SK-N-SH treated with all-trans-retinoic acid at 6 μM for 48 hours (cell line): ENCODE data around the gene CHST11.

Source experiments
- ATAC-seq: fragments of 200-7000 bp; cut with Tn5 transposase; 3 replicates; pipeline ENCODE4 v1.9.1; 2020; ENCODE audit warnings: mild to moderate bottlenecking, moderate library complexity
- ARNTL ChIP-seq: fragments of 450-650 bp; formaldehyde crosslinking; IDR thresholded peaks from 2 replicates; pipeline ENCODE4 v1.5.0; 2020; ENCODE audit warnings: low read depth, mild to moderate bottlenecking, moderate library complexity, borderline replicate concordance
- BACH2 ChIP-seq: fragments of 250-450 bp; sonication (Bioruptor Pico); IDR thresholded peaks from 2 replicates; pipeline ENCODE4 v1.9.0; 2021; ENCODE audit warnings: mild to moderate bottlenecking, borderline replicate concordance
- CSDC2 ChIP-seq: fragments of 250-450 bp; sonication (Bioruptor Pico); IDR thresholded peaks from 2 replicates; pipeline ENCODE4 v1.5.0; 2020; ENCODE audit warnings: mild to moderate bottlenecking, moderate library complexity
- ESRRG ChIP-seq: fragments of 250-450 bp; sonication (Bioruptor Pico); IDR thresholded peaks from 2 replicates; pipeline ENCODE4 v1.6.1; 2021; ENCODE audit warnings: mild to moderate bottlenecking
- ISL1 ChIP-seq: fragments of 250-450 bp; sonication (Bioruptor Pico); IDR thresholded peaks from 2 replicates; pipeline ENCODE4 v2.1.2; 2022; ENCODE audit warnings: mild to moderate bottlenecking, moderate library complexity
- OSR1 ChIP-seq: fragments of 250-450 bp; sonication (Bioruptor Pico); IDR thresholded peaks from 2 replicates; pipeline ENCODE4 v1.8.0; 2022; ENCODE audit warnings: moderate library complexity, mild to moderate bottlenecking, inconsistent platforms
- PPARA ChIP-seq: fragments of 250-450 bp; sonication (Bioruptor Pico); IDR thresholded peaks from 2 replicates; pipeline ENCODE4 v1.5.0; 2020; ENCODE audit warnings: mild to moderate bottlenecking, borderline replicate concordance
- TCF4 ChIP-seq: fragments of 250-450 bp; sonication (Bioruptor Pico); IDR thresholded peaks from 2 replicates; pipeline ENCODE4 v1.8.0; 2021; ENCODE audit warnings: mild to moderate bottlenecking, moderate library complexity, borderline replicate concordance
- TOX ChIP-seq: fragments of 250-450 bp; sonication (Bioruptor Pico); IDR thresholded peaks from 2 replicates; pipeline ENCODE4 v1.8.0; 2021; ENCODE audit warnings: mild to moderate bottlenecking, moderate library complexity, borderline replicate concordance
- ZC3H10 ChIP-seq: fragments of 250-450 bp; sonication (Bioruptor Pico); IDR thresholded peaks from 2 replicates; pipeline ENCODE4 v1.5.1; 2021; ENCODE audit warnings: mild to moderate bottlenecking, moderate library complexity
- ZFP3 ChIP-seq: fragments of 250-450 bp; sonication (Bioruptor Pico); IDR thresholded peaks from 2 replicates; pipeline ENCODE4 v1.5.0; 2020; ENCODE audit warnings: mild to moderate bottlenecking, moderate library complexity
- ZFP30 ChIP-seq: fragments of 450-650 bp; formaldehyde crosslinking; IDR thresholded peaks from 2 replicates; pipeline ENCODE4 v1.5.0; 2022; ENCODE audit warnings: mild to moderate bottlenecking, moderate library complexity
- ZNF565 ChIP-seq: fragments of 450-650 bp; formaldehyde crosslinking; conservative IDR thresholded peaks from 2 replicates; pipeline ENCODE4 v1.5.0; 2020; ENCODE audit warnings: low read depth, mild to moderate bottlenecking, moderate library complexity
- ZNF70 ChIP-seq: fragments of 450-650 bp; formaldehyde crosslinking; IDR thresholded peaks from 2 replicates; pipeline ENCODE4 v1.5.0; 2020; ENCODE audit warnings: mild to moderate bottlenecking, moderate library complexity
- TF ChIP-seq, protein P1 (sequence below): fragments of 250-450 bp; sonication (Bioruptor Pico); IDR thresholded peaks from 2 replicates; pipeline ENCODE4 v1.5.0; 2020; ENCODE audit warnings: mild to moderate bottlenecking, moderate library complexity
- TF ChIP-seq, protein P2 (sequence below): fragments of 250-450 bp; sonication (Bioruptor Pico); IDR thresholded peaks from 2 replicates; pipeline ENCODE4 v1.8.0; 2021; ENCODE audit warnings: low read depth, mild to moderate bottlenecking, moderate library complexity, borderline replicate concordance
- TF ChIP-seq, protein P3 (sequence below): fragments of 250-450 bp; sonication (Bioruptor Pico); IDR thresholded peaks from 2 replicates; pipeline ENCODE4 v1.8.0; 2020; ENCODE audit warnings: mild to moderate bottlenecking, moderate library complexity, borderline replicate concordance
- TF ChIP-seq, protein P4 (sequence below): fragments of 250-450 bp; sonication (Bioruptor Pico); IDR thresholded peaks from 2 replicates; pipeline ENCODE4 v1.5.1; 2021; ENCODE audit warnings: mild to moderate bottlenecking, moderate library complexity

CHST11 gene

DNA sequence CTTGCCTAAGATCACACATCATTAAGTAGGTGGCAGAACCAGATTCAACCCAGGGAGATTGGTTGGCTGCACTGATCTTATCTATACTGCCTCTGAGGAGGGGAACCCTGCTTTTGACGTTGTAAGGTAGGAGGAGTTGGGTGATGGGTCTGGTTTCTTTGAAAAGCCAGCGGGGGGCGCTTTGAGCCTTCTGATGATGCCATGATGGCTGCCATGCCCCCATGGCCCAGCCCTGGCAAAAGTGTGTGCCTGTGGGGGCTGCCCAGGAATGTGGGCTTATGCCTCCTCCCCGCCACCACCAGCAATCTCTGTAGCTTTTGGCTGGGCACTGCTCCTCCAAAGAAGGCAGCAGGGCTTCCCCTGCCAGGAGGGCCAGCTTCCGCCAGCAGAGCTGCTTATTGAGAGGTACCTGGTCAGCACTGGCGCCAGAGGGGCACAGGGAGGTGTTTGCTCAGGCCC is 277.0 kb downstream of the CHST11 start:
- peak; percentile 48 for ATAC-seq
- TF ChIP-seq ARNTL (CRISPR knock-in tag) = no peak
- no peak for TF ChIP-seq ZFP3
- TF ChIP-seq OSR1 (CRISPR knock-in tag) = no peak
- no peak for TF ChIP-seq PPARA (CRISPR knock-in tag)
- TF ChIP-seq TOX (CRISPR knock-in tag) = no peak
- no peak for TF ChIP-seq BACH2 (CRISPR knock-in tag)
- TF ChIP-seq, protein P1, sequence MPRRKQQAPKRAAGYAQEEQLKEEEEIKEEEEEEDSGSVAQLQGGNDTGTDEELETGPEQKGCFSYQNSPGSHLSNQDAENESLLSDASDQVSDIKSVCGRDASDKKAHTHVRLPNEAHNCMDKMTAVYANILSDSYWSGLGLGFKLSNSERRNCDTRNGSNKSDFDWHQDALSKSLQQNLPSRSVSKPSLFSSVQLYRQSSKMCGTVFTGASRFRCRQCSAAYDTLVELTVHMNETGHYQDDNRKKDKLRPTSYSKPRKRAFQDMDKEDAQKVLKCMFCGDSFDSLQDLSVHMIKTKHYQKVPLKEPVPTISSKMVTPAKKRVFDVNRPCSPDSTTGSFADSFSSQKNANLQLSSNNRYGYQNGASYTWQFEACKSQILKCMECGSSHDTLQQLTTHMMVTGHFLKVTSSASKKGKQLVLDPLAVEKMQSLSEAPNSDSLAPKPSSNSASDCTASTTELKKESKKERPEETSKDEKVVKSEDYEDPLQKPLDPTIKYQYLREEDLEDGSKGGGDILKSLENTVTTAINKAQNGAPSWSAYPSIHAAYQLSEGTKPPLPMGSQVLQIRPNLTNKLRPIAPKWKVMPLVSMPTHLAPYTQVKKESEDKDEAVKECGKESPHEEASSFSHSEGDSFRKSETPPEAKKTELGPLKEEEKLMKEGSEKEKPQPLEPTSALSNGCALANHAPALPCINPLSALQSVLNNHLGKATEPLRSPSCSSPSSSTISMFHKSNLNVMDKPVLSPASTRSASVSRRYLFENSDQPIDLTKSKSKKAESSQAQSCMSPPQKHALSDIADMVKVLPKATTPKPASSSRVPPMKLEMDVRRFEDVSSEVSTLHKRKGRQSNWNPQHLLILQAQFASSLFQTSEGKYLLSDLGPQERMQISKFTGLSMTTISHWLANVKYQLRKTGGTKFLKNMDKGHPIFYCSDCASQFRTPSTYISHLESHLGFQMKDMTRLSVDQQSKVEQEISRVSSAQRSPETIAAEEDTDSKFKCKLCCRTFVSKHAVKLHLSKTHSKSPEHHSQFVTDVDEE = no peak
- TF ChIP-seq ESRRG (CRISPR knock-in tag) = no peak
- TF ChIP-seq, all 23 proteins: peak for 0

DNA sequence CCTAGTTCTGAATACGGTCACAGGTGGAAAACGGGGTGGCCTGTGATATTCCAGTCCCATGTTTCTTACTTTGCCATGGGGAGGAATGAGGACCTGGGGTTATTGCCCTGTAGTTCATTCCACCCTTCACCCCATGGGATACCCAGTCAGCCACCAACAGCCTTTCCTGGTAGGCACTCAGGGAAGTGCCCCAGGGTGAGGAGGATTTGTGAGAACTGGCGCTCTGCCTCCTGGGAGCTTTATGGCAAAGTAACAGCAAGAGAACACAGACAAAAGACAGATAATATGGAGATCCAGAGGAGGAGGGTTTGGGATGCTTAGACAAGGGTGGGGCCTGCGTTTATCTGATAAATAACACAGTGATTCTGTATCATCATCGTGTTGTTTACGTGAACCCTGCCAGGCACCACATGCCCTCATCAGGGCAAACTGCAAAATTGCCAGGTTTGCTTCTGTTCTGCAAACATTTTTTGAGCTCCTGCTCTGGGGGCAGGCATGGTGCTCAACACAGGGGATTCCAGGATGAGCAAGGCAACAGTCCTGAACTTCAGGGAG is 277.9 kb downstream of the CHST11 start:
- TF ChIP-seq BACH2 (CRISPR knock-in tag) = no peak
- no peak for TF ChIP-seq ISL1 (CRISPR knock-in tag)
- TF ChIP-seq, protein P2, sequence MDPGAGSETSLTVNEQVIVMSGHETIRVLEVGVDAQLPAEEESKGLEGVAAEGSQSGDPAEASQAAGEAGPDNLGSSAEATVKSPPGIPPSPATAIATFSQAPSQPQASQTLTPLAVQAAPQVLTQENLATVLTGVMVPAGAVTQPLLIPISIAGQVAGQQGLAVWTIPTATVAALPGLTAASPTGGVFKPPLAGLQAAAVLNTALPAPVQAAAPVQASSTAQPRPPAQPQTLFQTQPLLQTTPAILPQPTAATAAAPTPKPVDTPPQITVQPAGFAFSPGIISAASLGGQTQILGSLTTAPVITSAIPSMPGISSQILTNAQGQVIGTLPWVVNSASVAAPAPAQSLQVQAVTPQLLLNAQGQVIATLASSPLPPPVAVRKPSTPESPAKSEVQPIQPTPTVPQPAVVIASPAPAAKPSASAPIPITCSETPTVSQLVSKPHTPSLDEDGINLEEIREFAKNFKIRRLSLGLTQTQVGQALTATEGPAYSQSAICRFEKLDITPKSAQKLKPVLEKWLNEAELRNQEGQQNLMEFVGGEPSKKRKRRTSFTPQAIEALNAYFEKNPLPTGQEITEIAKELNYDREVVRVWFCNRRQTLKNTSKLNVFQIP (CRISPR knock-in tag) = no peak
- no peak for TF ChIP-seq TCF4 (CRISPR knock-in tag)
- TF ChIP-seq ZFP3 = no peak
- TF ChIP-seq ZNF565 (CRISPR knock-in tag) = no peak
- no peak for TF ChIP-seq ARNTL (CRISPR knock-in tag)
- no peak for ATAC-seq

DNA sequence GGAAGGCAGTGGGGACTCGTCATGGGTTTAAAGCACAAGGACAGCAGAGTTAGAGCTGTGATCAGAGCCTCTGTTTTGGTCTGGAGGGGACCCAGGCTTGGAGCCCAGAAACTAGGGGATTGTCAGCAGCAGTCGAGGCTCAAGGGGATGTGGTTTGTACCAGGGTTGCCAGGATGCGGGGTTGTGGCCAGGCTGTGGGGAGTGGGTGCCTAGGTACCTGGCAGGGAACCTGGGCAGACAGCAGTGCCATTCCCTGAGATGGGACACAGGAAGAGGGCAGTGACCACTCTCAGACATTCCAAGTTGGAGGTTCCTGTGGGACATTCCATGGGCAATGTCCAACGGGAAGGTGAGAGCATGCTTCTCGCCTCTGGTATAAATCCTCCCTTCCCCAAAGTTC is 279.1 kb downstream of the CHST11 start:
- TF ChIP-seq ESRRG (CRISPR knock-in tag) = no peak
- no peak for TF ChIP-seq TCF4 (CRISPR knock-in tag)
- TF ChIP-seq, protein P3, sequence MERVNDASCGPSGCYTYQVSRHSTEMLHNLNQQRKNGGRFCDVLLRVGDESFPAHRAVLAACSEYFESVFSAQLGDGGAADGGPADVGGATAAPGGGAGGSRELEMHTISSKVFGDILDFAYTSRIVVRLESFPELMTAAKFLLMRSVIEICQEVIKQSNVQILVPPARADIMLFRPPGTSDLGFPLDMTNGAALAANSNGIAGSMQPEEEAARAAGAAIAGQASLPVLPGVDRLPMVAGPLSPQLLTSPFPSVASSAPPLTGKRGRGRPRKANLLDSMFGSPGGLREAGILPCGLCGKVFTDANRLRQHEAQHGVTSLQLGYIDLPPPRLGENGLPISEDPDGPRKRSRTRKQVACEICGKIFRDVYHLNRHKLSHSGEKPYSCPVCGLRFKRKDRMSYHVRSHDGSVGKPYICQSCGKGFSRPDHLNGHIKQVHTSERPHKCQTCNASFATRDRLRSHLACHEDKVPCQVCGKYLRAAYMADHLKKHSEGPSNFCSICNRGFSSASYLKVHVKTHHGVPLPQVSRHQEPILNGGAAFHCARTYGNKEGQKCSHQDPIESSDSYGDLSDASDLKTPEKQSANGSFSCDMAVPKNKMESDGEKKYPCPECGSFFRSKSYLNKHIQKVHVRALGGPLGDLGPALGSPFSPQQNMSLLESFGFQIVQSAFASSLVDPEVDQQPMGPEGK = no peak
- TF ChIP-seq TOX (CRISPR knock-in tag) = no peak
- no peak for TF ChIP-seq CSDC2 (CRISPR knock-in tag)
- TF ChIP-seq OSR1 (CRISPR knock-in tag) = no peak
- TF ChIP-seq ZC3H10 (CRISPR knock-in tag) = no peak
- TF ChIP-seq, protein P2 (CRISPR knock-in tag) = no peak
- TF ChIP-seq, protein P4, sequence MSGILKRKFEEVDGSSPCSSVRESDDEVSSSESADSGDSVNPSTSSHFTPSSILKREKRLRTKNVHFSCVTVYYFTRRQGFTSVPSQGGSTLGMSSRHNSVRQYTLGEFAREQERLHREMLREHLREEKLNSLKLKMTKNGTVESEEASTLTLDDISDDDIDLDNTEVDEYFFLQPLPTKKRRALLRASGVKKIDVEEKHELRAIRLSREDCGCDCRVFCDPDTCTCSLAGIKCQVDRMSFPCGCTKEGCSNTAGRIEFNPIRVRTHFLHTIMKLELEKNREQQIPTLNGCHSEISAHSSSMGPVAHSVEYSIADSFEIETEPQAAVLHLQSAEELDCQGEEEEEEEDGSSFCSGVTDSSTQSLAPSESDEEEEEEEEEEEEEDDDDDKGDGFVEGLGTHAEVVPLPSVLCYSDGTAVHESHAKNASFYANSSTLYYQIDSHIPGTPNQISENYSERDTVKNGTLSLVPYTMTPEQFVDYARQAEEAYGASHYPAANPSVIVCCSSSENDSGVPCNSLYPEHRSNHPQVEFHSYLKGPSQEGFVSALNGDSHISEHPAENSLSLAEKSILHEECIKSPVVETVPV (CRISPR knock-in tag) = no peak
- no peak for TF ChIP-seq PPARA (CRISPR knock-in tag)
- TF ChIP-seq ZNF565 (CRISPR knock-in tag) = no peak
- no peak for TF ChIP-seq BACH2 (CRISPR knock-in tag)
- TF ChIP-seq ZNF70 (CRISPR knock-in tag) = no peak
- TF ChIP-seq ZFP30 (CRISPR knock-in tag) = no peak

More for the DNA sequence above, 279.1 kb downstream of the CHST11 start:
- ATAC-seq = no peak; the same call in 2 of the 3 replicates
